ENCODE results near the gene IQSEC1.

The IQSEC1 gene

GRCh38 chr3:12979151-12979946 is 93.9 kb downstream of the IQSEC1 start:
- Histone ChIP-seq H3K9ac (ENCODE audit: low read depth, low read length) (no peak overlapping the region), H3K9me3 (replicated peaks; ENCODE audit: low read length) (no peaks in the 10 kb centered on the region), H3K4me3 (ENCODE audit: low read length) (no peak overlapping the region), H3K4me2 (ENCODE audit: low read length) (no peak overlapping the region), H3K4me1 (ENCODE audit: control insufficient read depth, insufficient read depth, low read length) (no peaks in the 10 kb centered on the region), H3K27me3 (ENCODE audit: control insufficient read depth, insufficient read depth, low read length) (peaks cover 49% of the 10 kb centered on the region), H3K36me3 (ENCODE audit: insufficient read depth, low read length) (no peaks in the 10 kb centered on the region)

DNA sequence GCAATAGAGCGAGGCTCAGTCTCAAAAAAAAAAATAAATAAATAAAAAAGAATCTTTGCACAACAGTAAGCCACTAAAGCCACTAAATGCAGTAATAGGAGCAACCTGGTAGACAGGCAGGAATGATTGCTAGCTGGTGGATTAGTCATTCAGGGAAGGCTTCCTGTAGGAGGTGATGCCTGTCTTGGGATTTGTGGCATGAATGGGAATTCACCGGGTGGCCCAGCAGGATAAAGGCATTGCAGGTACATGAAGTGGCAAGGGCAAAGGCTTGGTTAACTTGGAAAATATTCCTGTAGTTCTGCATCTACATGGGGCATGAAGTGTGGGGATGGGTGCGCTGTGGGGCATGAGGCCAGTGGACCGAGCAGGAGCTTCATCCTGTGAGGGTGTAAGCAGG is 94.5 kb downstream of the IQSEC1 start:
- H3K4me2 ChIP-seq (ENCODE audit: low read length) = no peak overlapping the region
- H3K9me3 ChIP-seq (replicated peaks; ENCODE audit: low read length) = no peaks in the 10 kb centered on the region
- no peaks in the 10 kb centered on the region for H3K4me1 ChIP-seq (ENCODE audit: control insufficient read depth, insufficient read depth, low read length)
- H3K27me3 ChIP-seq (ENCODE audit: control insufficient read depth, insufficient read depth, low read length) = peaks cover 53% of the 10 kb centered on the region
- no peaks in the 10 kb centered on the region for H3K36me3 ChIP-seq (ENCODE audit: insufficient read depth, low read length)
- H3K9ac ChIP-seq (ENCODE audit: low read depth, low read length) = no peak overlapping the region
- no peak overlapping the region for H3K4me3 ChIP-seq (ENCODE audit: low read length)

DNA sequence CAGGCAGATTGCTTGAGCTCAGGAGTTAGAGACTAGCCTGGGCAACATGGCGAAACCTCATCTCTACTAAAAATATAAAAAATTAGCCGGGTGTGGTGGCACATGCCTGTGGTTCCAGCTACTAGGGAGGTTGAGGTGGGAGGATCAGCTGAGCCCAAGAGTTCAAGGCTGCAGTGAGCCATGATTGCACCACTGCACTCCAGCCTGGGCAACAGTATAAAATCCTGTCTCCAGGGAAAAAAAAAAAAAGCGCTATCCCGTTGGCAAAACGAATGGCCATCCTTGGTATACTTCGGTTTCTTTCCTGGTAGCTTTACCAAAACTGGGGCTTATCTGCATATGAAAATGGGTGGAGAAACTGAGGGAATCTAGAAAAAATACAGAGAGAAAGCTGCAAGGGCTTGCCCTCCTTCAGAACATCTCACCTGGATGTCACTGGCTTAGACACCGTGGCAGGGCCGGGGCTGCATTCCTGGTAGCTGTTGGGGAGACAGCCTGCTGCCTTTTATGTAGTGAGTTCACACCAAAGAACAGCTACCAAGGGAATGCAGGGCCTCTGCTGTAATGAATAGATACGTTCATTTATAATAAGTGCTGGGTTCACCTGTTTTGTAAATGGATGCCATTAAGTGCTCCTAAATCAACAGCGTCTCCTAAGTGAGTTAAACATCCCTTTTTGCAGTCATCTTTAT is 96.0 kb downstream of the IQSEC1 start:
- no peak overlapping the region for H3K4me2 ChIP-seq (ENCODE audit: low read length)
- no peak overlapping the region for H3K4me3 ChIP-seq (ENCODE audit: low read length)
- no peaks in the 10 kb centered on the region for H3K9me3 ChIP-seq (replicated peaks; ENCODE audit: low read length)
- peaks cover 44% of the 10 kb centered on the region for H3K27me3 ChIP-seq (ENCODE audit: control insufficient read depth, insufficient read depth, low read length)
- H3K4me1 ChIP-seq (ENCODE audit: control insufficient read depth, insufficient read depth, low read length) = no peaks in the 10 kb centered on the region
- no peaks in the 10 kb centered on the region for H3K36me3 ChIP-seq (ENCODE audit: insufficient read depth, low read length)
- H3K9ac ChIP-seq (ENCODE audit: low read depth, low read length) = no peak overlapping the region

DNA sequence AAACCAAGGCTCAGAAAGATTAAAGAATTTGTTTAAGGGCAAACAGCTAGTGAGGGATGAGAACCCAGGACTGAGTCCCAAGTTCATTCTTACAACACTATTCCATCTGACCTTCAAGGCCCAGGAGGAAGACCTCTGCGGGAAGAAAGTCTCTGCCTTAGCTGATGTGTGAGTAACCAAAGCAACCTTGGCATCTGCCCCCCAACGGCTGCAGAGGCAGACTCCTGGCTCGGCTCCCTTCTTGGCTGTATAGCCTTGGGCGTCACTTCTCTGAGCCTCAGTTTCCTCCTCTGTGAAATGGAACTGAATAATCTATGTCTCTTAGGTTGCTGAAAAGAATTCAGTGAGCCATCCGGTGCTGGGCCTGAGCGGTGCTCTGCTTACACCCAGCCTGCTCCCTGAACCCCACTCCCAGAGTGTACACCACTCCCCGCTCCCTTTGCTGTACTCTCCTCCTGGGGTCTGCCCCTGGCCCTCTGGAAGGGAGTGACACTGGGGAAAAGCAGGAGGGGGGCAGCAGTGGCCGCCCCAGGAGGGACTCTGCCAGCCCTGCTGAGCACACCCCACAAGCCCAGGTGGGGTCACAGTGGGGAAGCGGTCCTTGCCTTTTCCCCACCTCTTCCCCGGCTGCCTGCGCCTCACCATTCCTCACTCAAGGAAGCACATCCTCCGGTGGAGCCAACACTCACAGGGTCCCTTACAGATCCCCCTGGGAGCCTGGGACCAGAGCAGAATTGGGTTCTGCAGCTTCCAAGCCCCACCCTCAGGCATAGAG is 97.3 kb downstream of the IQSEC1 start:
- H3K36me3 ChIP-seq (ENCODE audit: insufficient read depth, low read length) = no peaks in the 10 kb centered on the region

GRCh38 chr3:12974819-12975218 is 98.4 kb downstream of the IQSEC1 start:
- H3K4me3 ChIP-seq (ENCODE audit: low read length) = no peak overlapping the region

More for the DNA sequence above, 97.3 kb downstream of the IQSEC1 start:
- Histone ChIP-seq H3K9me3 (replicated peaks; ENCODE audit: low read length) (no peaks in the 10 kb centered on the region), H3K27me3 (ENCODE audit: control insufficient read depth, insufficient read depth, low read length) (peaks cover 42% of the 10 kb centered on the region), H3K4me3 (ENCODE audit: low read length) (no peak overlapping the region), H3K9ac (ENCODE audit: low read depth, low read length) (no peak overlapping the region), H3K4me1 (ENCODE audit: control insufficient read depth, insufficient read depth, low read length) (no peaks in the 10 kb centered on the region), H3K4me2 (ENCODE audit: low read length) (no peak overlapping the region)

GRCh38 chr3:12974334-12974733 is 98.9 kb downstream of the IQSEC1 start:
- Histone ChIP-seq H3K4me2 (ENCODE audit: low read length) (no peak overlapping the region), H3K4me1 (ENCODE audit: control insufficient read depth, insufficient read depth, low read length) (no peaks in the 10 kb centered on the region), H3K36me3 (ENCODE audit: insufficient read depth, low read length) (no peaks in the 10 kb centered on the region), H3K4me3 (ENCODE audit: low read length) (no peak overlapping the region), H3K9me3 (replicated peaks; ENCODE audit: low read length) (no peaks in the 10 kb centered on the region), H3K27me3 (ENCODE audit: control insufficient read depth, insufficient read depth, low read length) (peaks cover 37% of the 10 kb centered on the region), H3K9ac (ENCODE audit: low read depth, low read length) (no peak overlapping the region)

More at GRCh38 chr3:12974819-12975218, 98.4 kb downstream of the IQSEC1 start:
- H3K36me3 ChIP-seq (ENCODE audit: insufficient read depth, low read length) = no peaks in the 10 kb centered on the region
- H3K27me3 ChIP-seq (ENCODE audit: control insufficient read depth, insufficient read depth, low read length) = peaks cover 39% of the 10 kb centered on the region
- H3K4me1 ChIP-seq (ENCODE audit: control insufficient read depth, insufficient read depth, low read length) = no peaks in the 10 kb centered on the region
- no peak overlapping the region for H3K4me2 ChIP-seq (ENCODE audit: low read length)
- no peaks in the 10 kb centered on the region for H3K9me3 ChIP-seq (replicated peaks; ENCODE audit: low read length)
- H3K9ac ChIP-seq (ENCODE audit: low read depth, low read length) = no peak overlapping the region

GRCh38 chr3:12973827-12974226 is 99.4 kb downstream of the IQSEC1 start:
- Histone ChIP-seq H3K27me3 (ENCODE audit: control insufficient read depth, insufficient read depth, low read length) (peaks cover 38% of the 10 kb centered on the region), H3K9me3 (replicated peaks; ENCODE audit: low read length) (no peaks in the 10 kb centered on the region), H3K36me3 (ENCODE audit: insufficient read depth, low read length) (no peaks in the 10 kb centered on the region), H3K9ac (ENCODE audit: low read depth, low read length) (no peak overlapping the region), H3K4me1 (ENCODE audit: control insufficient read depth, insufficient read depth, low read length) (no peaks in the 10 kb centered on the region), H3K4me2 (ENCODE audit: low read length) (no peak overlapping the region), H3K4me3 (ENCODE audit: low read length) (no peak overlapping the region)

DNA sequence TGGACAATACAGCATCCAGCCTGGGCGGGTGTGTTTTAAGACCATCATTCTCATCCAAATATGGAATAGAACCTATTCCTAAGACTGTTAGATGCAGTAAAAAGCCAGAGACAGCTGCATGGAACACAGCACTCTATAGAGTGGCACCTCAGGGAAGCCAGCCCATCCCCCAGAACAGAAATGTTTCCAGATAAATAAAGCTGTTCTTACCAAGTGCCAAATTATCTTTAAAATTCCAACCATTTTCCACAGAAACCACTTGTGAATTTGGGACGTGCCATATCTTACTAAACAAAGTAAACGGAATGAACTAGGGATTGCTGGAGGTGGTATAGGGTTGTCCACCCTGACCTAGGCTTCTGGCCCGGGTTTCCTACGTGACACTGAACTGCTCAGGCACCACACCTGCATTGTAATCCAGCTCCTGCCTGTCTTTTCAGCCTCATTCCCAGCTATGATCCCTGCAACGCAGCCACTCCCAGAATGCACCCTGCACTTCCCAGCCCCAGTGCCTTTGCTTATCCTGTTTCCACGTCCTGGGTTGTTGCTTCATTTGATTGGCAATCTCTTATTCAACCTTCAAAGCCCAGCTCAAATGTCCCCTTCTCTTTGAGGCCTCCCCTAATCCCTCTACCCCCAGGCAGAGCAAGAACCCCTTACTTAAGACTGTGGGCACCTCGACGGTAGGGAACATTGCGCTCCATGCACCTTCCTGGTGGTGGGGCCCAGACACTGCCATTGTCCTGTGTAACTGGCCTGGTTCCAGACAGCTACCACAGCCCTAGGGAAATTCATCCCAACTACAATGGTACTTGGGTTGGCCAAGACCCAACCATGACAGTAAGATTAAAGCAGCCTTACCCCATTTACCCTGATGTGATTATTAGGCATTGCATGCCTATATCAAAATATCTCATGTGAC is 100.2 kb downstream of the IQSEC1 start:
- no peaks in the 10 kb centered on the region for H3K36me3 ChIP-seq (ENCODE audit: insufficient read depth, low read length)
- no peak overlapping the region for H3K4me2 ChIP-seq (ENCODE audit: low read length)
- H3K27me3 ChIP-seq (ENCODE audit: control insufficient read depth, insufficient read depth, low read length) = peaks cover 43% of the 10 kb centered on the region
- no peak overlapping the region for H3K9ac ChIP-seq (ENCODE audit: low read depth, low read length)
- H3K9me3 ChIP-seq (replicated peaks; ENCODE audit: low read length) = no peaks in the 10 kb centered on the region
- no peak overlapping the region for H3K4me3 ChIP-seq (ENCODE audit: low read length)
- H3K4me1 ChIP-seq (ENCODE audit: control insufficient read depth, insufficient read depth, low read length) = peaks cover 2% of the 10 kb centered on the region

- H3K9ac ChIP-seq (ENCODE audit: low read depth, low read length) = no peak overlapping the region
- no peak overlapping the region for H3K4me2 ChIP-seq (ENCODE audit: low read length)
- no peaks in the 10 kb centered on the region for H3K9me3 ChIP-seq (replicated peaks; ENCODE audit: low read length)
- H3K36me3 ChIP-seq (ENCODE audit: insufficient read depth, low read length) = no peaks in the 10 kb centered on the region
- no peak overlapping the region for H3K4me3 ChIP-seq (ENCODE audit: low read length)
- H3K27me3 ChIP-seq (ENCODE audit: control insufficient read depth, insufficient read depth, low read length) = peaks cover 43% of the 10 kb centered on the region
- peaks cover 5% of the 10 kb centered on the region for H3K4me1 ChIP-seq (ENCODE audit: control insufficient read depth, insufficient read depth, low read length)
Observed at GRCh38 chr3:12972043-12972442, 101.2 kb downstream of the IQSEC1 start.

GRCh38 chr3:12970684-12971083 is 102.5 kb downstream of the IQSEC1 start:
- H3K27me3 ChIP-seq (ENCODE audit: control insufficient read depth, insufficient read depth, low read length) = peaks cover 31% of the 10 kb centered on the region
- no peak overlapping the region for H3K4me3 ChIP-seq (ENCODE audit: low read length)
- H3K9me3 ChIP-seq (replicated peaks; ENCODE audit: low read length) = no peaks in the 10 kb centered on the region
- H3K4me1 ChIP-seq (ENCODE audit: control insufficient read depth, insufficient read depth, low read length) = peaks cover 13% of the 10 kb centered on the region
- H3K9ac ChIP-seq (ENCODE audit: low read depth, low read length) = no peak overlapping the region
- H3K4me2 ChIP-seq (ENCODE audit: low read length) = no peak overlapping the region
- H3K36me3 ChIP-seq (ENCODE audit: insufficient read depth, low read length) = no peaks in the 10 kb centered on the region
